WTC11 (cell line): ENCODE data around the gene UTP14C. TPM values are rescaled to one million over a fixed set of nuclear protein-coding genes. Genes with fewer than 3 reads are reported as not detected.

Experiments
- total RNA-seq: library from RNA; stranded (reverse); gene quantifications from 3 replicates; pipeline ENCODE4 v1.2.3, GENCODE V29; 2021

UTP14C gene
- total RNA-seq, 1 experiment from 2014 or later: 18.5 TPM

Other genes with a start within 250 kb of the UTP14C start
- gene DHRS12, start 220.5 kb upstream of the UTP14C start, total RNA-seq: 10.2 to 14.8 TPM (median 12.9 TPM) in 3 replicates
- 0.09 to 0.21 TPM in 2 of 3 replicates, not detected in the other for gene TMEM272, start 179.5 kb upstream of the UTP14C start, total RNA-seq
- gene CCDC70, start 162.7 kb upstream of the UTP14C start, total RNA-seq: not detected in 3 replicates
- 10.2 to 11.8 TPM (median 11.6 TPM) in 3 replicates for gene ATP7B, start 13.2 kb upstream of the UTP14C start, total RNA-seq
- gene ALG11, start 12.3 kb upstream of the UTP14C start, total RNA-seq: 35.9 to 40.6 TPM (median 38.9 TPM) in 3 replicates
- 0.55 to 0.76 TPM (median 0.73 TPM) in 3 replicates for gene NEK5, start 104.4 kb downstream of the UTP14C start, total RNA-seq
- gene NEK3, start 134.9 kb downstream of the UTP14C start, total RNA-seq: 27.8 to 33.3 TPM (median 30.0 TPM) in 3 replicates